H9 (cell line): ENCODE data around the gene MTCH1. TPM values are rescaled to one million over a fixed set of nuclear protein-coding genes. Genes with fewer than 3 reads are reported as not detected.

Experiments used
- DNase-seq: peaks from one replicate; pipeline ENCODE4 v3.0.0-alpha.2; 2017
- H2AFZ ChIP-seq: one replicate; pipeline ENCODE4 v1.6.1; 2013; ENCODE audit warnings: mild to moderate bottlenecking, low read length, control low read depth, moderate library complexity
- H2AK5ac ChIP-seq: 2 replicates; pipeline ENCODE4 v1.6.1; 2013; ENCODE audit warnings: low read length, control low read depth, mixed read lengths; ENCODE audit not compliant: insufficient read length
- H2BK120ac ChIP-seq: one replicate; pipeline ENCODE4 v1.6.1; 2013; ENCODE audit warnings: low read depth, mild to moderate bottlenecking, low read length, control low read depth, inconsistent platforms; ENCODE audit not compliant: poor library complexity, severe bottlenecking
- H2BK12ac ChIP-seq: 2 replicates; pipeline ENCODE4 v1.6.1; 2013; ENCODE audit warnings: low read length, control low read depth, mixed read lengths, low read depth; ENCODE audit not compliant: insufficient read length
- H2BK15ac ChIP-seq: 2 replicates; pipeline ENCODE4 v1.6.1; 2013; ENCODE audit warnings: low read depth, low read length, control low read depth
- H2BK20ac ChIP-seq: one replicate; pipeline ENCODE4 v1.6.1; 2013; ENCODE audit warnings: low read depth, mild to moderate bottlenecking, low read length, control low read depth, inconsistent platforms; ENCODE audit not compliant: poor library complexity, severe bottlenecking
- H2BK5ac ChIP-seq: 2 replicates; pipeline ENCODE4 v1.6.1; 2013; ENCODE audit warnings: low read length, control low read depth, mixed read lengths; ENCODE audit not compliant: insufficient read length
- H3K14ac ChIP-seq: 2 replicates; pipeline ENCODE4 v1.6.1; 2013; ENCODE audit warnings: low read length, control low read depth; ENCODE audit not compliant: insufficient read depth
- H3K18ac ChIP-seq: 2 replicates; pipeline ENCODE4 v1.6.1; 2013; ENCODE audit warnings: low read depth, mild to moderate bottlenecking, mixed read lengths, low read length, control low read depth; ENCODE audit not compliant: insufficient read length
- H3K23ac ChIP-seq: 2 replicates; pipeline ENCODE4 v1.6.1; 2013; ENCODE audit warnings: low read length, control low read depth, mixed read lengths, low read depth; ENCODE audit not compliant: insufficient read length
- H3K23me2 ChIP-seq: 2 replicates; pipeline ENCODE4 v1.6.1; 2013; ENCODE audit warnings: low read depth, mild to moderate bottlenecking, mixed read lengths, low read length, control low read depth; ENCODE audit not compliant: insufficient read length, poor library complexity, severe bottlenecking
- H3K27ac ChIP-seq: 2 replicates; pipeline ENCODE4 v1.5.1; 2013; ENCODE audit warnings: low read length, control low read depth, mixed read lengths, low read depth; ENCODE audit not compliant: insufficient read length
- H3K27me3 ChIP-seq: 2 replicates; pipeline ENCODE4 v1.6.1; 2013; ENCODE audit warnings: low read length, control low read depth, inconsistent platforms; ENCODE audit not compliant: insufficient read depth
- H3K4ac ChIP-seq: 2 replicates; pipeline ENCODE4 v1.6.1; 2013; ENCODE audit warnings: low read depth, mild to moderate bottlenecking, control low read depth, inconsistent platforms, low read length, moderate library complexity
- H3K4me1 ChIP-seq: 2 replicates; pipeline ENCODE4 v1.6.1; 2013; ENCODE audit warnings: low read length, control low read depth, inconsistent platforms; ENCODE audit not compliant: insufficient read depth
- H3K4me2 ChIP-seq: 2 replicates; pipeline ENCODE4 v1.6.1; 2013; ENCODE audit warnings: low read length, control low read depth, mixed read lengths; ENCODE audit not compliant: insufficient read length, insufficient read depth
- H3K56ac ChIP-seq: 2 replicates; pipeline ENCODE4 v1.6.1; 2013; ENCODE audit warnings: low read depth, mild to moderate bottlenecking, mixed read lengths, low read length, control low read depth; ENCODE audit not compliant: insufficient read length
- H3K79me1 ChIP-seq: 2 replicates; pipeline ENCODE4 v1.6.1; 2013; ENCODE audit warnings: low read depth, mild to moderate bottlenecking, moderate library complexity, low read length, control low read depth, inconsistent platforms; ENCODE audit not compliant: insufficient read depth, poor library complexity, severe bottlenecking
- H3K79me2 ChIP-seq: 2 replicates; pipeline ENCODE4 v1.6.1; 2013; ENCODE audit warnings: low read length, control low read depth, inconsistent platforms; ENCODE audit not compliant: insufficient read depth
- H3K9ac ChIP-seq: 2 replicates; pipeline ENCODE4 v1.6.1; 2013; ENCODE audit warnings: low read length, control low read depth, mixed read lengths; ENCODE audit not compliant: insufficient read length; ENCODE audit errors: extremely low read depth
- H3K9me3 ChIP-seq: one replicate; pipeline ENCODE4 v1.6.1; 2013; ENCODE audit warnings: low read depth, low read length, inconsistent platforms; ENCODE audit not compliant: control insufficient read depth
- H3T11ph ChIP-seq: one replicate; pipeline ENCODE4 v1.6.1; 2013; ENCODE audit warnings: mild to moderate bottlenecking, low read length, control low read depth, inconsistent platforms
- H4K20me1 ChIP-seq: one replicate; pipeline ENCODE4 v1.6.1; 2013; ENCODE audit not compliant: control insufficient read depth, insufficient read length, insufficient read depth
- H4K5ac ChIP-seq: 2 replicates; pipeline ENCODE4 v1.6.1; 2013; ENCODE audit warnings: low read depth, mild to moderate bottlenecking, mixed read lengths, low read length, control low read depth; ENCODE audit not compliant: insufficient read length
- H4K8ac ChIP-seq: replicated peaks from 2 replicates; pipeline ENCODE4 v1.6.1; 2013; ENCODE audit warnings: low read length, control low read depth, mixed read lengths, low read depth; ENCODE audit not compliant: insufficient read length
- H4K91ac ChIP-seq: 2 replicates; pipeline ENCODE4 v1.6.1; 2013; ENCODE audit warnings: low read depth, mild to moderate bottlenecking, moderate library complexity, mixed read lengths, low read length, control low read depth; ENCODE audit not compliant: insufficient read length
- H3K27ac Mint-ChIP-seq, 3 experiments: 2 replicates in 2 of 3; 3 replicates in 1 of 3; pipeline ENCODE4 v1.8.0; 2020 to 2021; ENCODE audit warnings: mixed read lengths in 3 of 3, mild to moderate bottlenecking in 1 of 3, moderate library complexity in 1 of 3
- H3K27me3 Mint-ChIP-seq: 2 replicates; pipeline ENCODE4 v1.8.0; 2021; ENCODE audit warnings: low read depth, mild to moderate bottlenecking, moderate library complexity, mixed read lengths
- H3K36me3 Mint-ChIP-seq, 3 experiments: 2 replicates in 2 of 3; 3 replicates in 1 of 3; pipeline ENCODE4 v1.8.0; 2020 to 2021; ENCODE audit warnings: low read depth in 3 of 3, mixed read lengths in 3 of 3; ENCODE audit not compliant: insufficient read depth in 1 of 3
- H3K4me1 Mint-ChIP-seq, 2 experiments: 2 replicates each; pipeline ENCODE4 v1.8.0; 2020; ENCODE audit warnings: mixed read lengths in 2 of 2
- H3K4me3 Mint-ChIP-seq, 2 experiments: 2 replicates in 1 of 2; 3 replicates in 1 of 2; pipeline ENCODE4 v1.8.0; 2020 to 2021; ENCODE audit warnings: mild to moderate bottlenecking in 2 of 2, mixed read lengths in 2 of 2, moderate library complexity in 1 of 2
- H3K9me3 Mint-ChIP-seq, 2 experiments: 2 replicates in 1 of 2; 3 replicates in 1 of 2; pipeline ENCODE4 v1.8.0; 2020; ENCODE audit warnings: mild to moderate bottlenecking in 2 of 2, mixed read lengths in 2 of 2, moderate library complexity in 1 of 2
- CTCF ChIP-seq: fragments of 200-600 bp; sonication (generic); conservative IDR thresholded peaks from 3 replicates; pipeline ENCODE4 v1.8.0; 2021; ENCODE audit warnings: antibody characterized with exemption, mild to moderate bottlenecking
- WGBS: extraction: QIAGEN DNeasy Blood & Tissue Kit; methylation state at CpG from one replicate; pipeline ENCODE4 v1.1.7; 2013; ENCODE audit warnings: missing lambda C conversion rate, low lambda C conversion rate, mixed read lengths; ENCODE audit not compliant: insufficient read length; ENCODE audit errors: extremely low coverage; 5-methylcytosine and 5-hydroxymethylcytosine counted together
- total RNA-seq: library from RNA; stranded (reverse); gene quantifications from 2 replicates; pipeline ENCODE4 v1.2.1, GENCODE V29; 2021

MTCH1 gene
- total RNA-seq, 1 experiment from 2014 or later, result 200 TPM

- Histone ChIP-seq H2BK120ac (no peak overlapping the region), H2AFZ (no peak overlapping the region), H3K27ac (no peak overlapping the region), H4K20me1 (no peaks in the 10 kb centered on the region), H3T11ph (no peak overlapping the region), H3K14ac (no peak overlapping the region), H3K56ac (no peak overlapping the region), H4K5ac (no peak overlapping the region), H2BK5ac (no peak overlapping the region), H2BK20ac (no peak overlapping the region), H2AK5ac (no peak overlapping the region), H4K91ac (no peak overlapping the region), H3K23ac (no peak overlapping the region), H3K18ac (no peak overlapping the region), H4K8ac (no peak overlapping the region), H3K9ac (no peak overlapping the region), H2BK12ac (no peak overlapping the region), H3K23me2 (no peaks in the 10 kb centered on the region), H3K4ac (no peak overlapping the region), H3K9me3 (no peaks in the 10 kb centered on the region), H3K4me1 (no peaks in the 10 kb centered on the region), H3K4me2 (no peak overlapping the region), H3K27me3 (no peaks in the 10 kb centered on the region), H2BK15ac (no peak overlapping the region), H3K79me2 (no peaks in the 10 kb centered on the region), H3K79me1 (peaks cover 2% of the 10 kb centered on the region)
- Mint-ChIP-seq H3K36me3 (peaks cover 64 to 99% (median 97%) of the 10 kb centered on the region in 3 experiments), H3K9me3 (no peaks in the 10 kb centered on the region), H3K27me3 (no peaks in the 10 kb centered on the region), H3K4me3 (no peak overlapping the region), H3K4me1 (peaks cover 2 to 3% of the 10 kb centered on the region in 2 experiments; a peak in 1 of 4 replicates), H3K27ac (no peak overlapping the region)
- DNase-seq, result no peak
- WGBS, result no CpG with 5 or more reads among the region's 1 CpG
- no peak for TF ChIP-seq CTCF
Observed at GRCh38 chr6:36973190-36973589, 12.8 kb downstream of the MTCH1 start.
